ENCODE data around the gene CNTN5. TPM values are rescaled to one million over a fixed set of nuclear protein-coding genes. Genes with fewer than 3 reads are reported as not detected.
A peak's percentile ranks its signal among the peaks of the same experiment; 100 is the strongest.

The CNTN5 gene
- total RNA-seq, 1 donor from 2014 or later = 0.36 TPM

DNA sequence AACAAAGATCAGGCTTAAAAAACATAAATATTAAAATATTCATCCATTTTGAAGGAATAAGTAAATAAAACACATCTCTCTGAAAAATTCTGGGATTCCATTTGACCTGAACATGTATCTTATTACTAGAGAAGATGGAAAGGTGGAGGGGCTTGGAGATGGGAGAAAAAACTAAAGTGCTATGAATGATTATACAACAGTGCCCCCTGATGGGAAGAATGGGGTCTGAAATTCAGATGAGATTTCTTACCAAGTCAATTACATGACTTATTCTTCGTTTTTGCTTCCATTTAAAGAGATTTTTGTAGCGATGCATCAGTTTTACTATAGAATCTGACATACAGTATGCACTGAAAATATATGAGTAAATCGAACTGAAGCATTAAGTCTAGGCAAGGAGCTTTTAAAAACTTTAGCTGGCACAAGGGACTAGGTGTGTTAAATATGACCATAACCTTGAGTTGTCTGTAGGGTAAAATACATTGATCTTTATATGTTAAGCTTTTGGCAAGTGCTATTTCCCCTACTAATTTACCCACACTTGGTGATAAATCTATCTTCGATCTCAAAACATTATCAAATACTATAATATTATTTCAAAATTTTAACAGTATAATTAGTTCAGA lies 718.8 kb downstream of the CNTN5 start:
- no peaks in the 10 kb centered on the region for H3K4me1 ChIP-seq
- no peak overlapping the region for H3K27ac ChIP-seq (replicated peaks)
- H3K9me3 ChIP-seq (replicated peaks) = no peaks in the 10 kb centered on the region
- H3K27me3 ChIP-seq (ENCODE audit: low read depth) = no peaks in the 10 kb centered on the region
- no peak overlapping the region for H3K4me3 ChIP-seq
- no peak for DNase-seq
- TF ChIP-seq, protein P1, sequence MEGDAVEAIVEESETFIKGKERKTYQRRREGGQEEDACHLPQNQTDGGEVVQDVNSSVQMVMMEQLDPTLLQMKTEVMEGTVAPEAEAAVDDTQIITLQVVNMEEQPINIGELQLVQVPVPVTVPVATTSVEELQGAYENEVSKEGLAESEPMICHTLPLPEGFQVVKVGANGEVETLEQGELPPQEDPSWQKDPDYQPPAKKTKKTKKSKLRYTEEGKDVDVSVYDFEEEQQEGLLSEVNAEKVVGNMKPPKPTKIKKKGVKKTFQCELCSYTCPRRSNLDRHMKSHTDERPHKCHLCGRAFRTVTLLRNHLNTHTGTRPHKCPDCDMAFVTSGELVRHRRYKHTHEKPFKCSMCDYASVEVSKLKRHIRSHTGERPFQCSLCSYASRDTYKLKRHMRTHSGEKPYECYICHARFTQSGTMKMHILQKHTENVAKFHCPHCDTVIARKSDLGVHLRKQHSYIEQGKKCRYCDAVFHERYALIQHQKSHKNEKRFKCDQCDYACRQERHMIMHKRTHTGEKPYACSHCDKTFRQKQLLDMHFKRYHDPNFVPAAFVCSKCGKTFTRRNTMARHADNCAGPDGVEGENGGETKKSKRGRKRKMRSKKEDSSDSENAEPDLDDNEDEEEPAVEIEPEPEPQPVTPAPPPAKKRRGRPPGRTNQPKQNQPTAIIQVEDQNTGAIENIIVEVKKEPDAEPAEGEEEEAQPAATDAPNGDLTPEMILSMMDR (IDR thresholded peaks at IDR 0.05; ENCODE audit: borderline replicate concordance) = peak; percentile 67
- intact Hi-C loops (cut with micrococcal nuclease) = no loop called here
- H3K36me3 ChIP-seq = no peaks in the 10 kb centered on the region

DNA sequence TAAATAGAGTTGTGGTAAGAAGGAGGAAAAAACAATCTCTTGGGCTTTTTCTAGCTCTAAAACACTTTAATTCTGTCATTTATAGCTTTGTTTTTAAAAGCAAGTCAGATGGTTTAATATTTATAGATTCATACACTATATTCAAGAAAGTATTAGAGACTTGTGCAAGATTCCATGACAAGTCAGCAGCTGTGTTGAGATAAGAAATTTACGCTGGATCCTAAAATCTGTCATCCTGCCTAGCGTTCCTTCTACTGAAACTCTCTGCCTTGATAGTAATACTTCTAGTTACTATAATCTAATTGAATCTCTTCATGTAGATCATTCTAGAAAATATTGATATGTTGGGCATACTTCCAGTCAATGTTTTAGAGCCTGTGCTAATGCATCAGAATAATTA lies 721.8 kb downstream of the CNTN5 start:
- Histone ChIP-seq H3K4me1 (no peaks in the 10 kb centered on the region), H3K9me3 (replicated peaks) (no peaks in the 10 kb centered on the region)
- TF ChIP-seq, protein P1 (IDR thresholded peaks at IDR 0.05; ENCODE audit: borderline replicate concordance) = no peak

DNA sequence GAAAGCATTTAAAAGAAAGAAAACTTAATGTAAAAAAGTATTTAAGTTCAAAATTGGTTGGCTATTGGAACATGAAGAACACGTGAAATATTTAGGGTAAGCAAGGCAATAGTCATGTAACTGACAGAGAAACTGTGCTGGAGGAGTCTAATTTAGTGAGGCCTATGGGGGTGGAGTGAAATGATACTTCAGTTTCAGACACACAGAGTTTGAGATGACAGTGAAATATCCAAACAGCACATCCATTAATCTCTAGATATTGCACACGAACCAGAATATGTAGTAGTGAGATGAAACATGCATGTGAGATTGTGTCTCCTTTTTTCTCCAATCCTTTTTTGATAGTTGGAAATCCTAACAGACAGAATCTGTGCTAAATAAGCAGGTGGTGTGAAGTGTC lies 739.0 kb downstream of the CNTN5 start:
- Histone ChIP-seq H3K36me3 (no peaks in the 10 kb centered on the region), H3K4me1 (no peaks in the 10 kb centered on the region), H3K27ac (replicated peaks) (no peak overlapping the region), H3K4me3 (no peak overlapping the region), H3K9me3 (replicated peaks) (no peaks in the 10 kb centered on the region), H3K27me3 (ENCODE audit: low read depth) (no peaks in the 10 kb centered on the region)
- intact Hi-C loops (cut with micrococcal nuclease) = no loop called here
- TF ChIP-seq, protein P1 (IDR thresholded peaks at IDR 0.05; ENCODE audit: borderline replicate concordance) = no peak
- DNase-seq = no peak

More for the DNA sequence above, 721.8 kb downstream of the CNTN5 start:
- intact Hi-C loops (cut with micrococcal nuclease) = no loop called here
- no peaks in the 10 kb centered on the region for H3K36me3 ChIP-seq
- no peak for DNase-seq
- no peaks in the 10 kb centered on the region for H3K27me3 ChIP-seq (ENCODE audit: low read depth)
- H3K27ac ChIP-seq (replicated peaks) = no peak overlapping the region
- H3K4me3 ChIP-seq = no peak overlapping the region

GRCh38 chr11:99766811-99767210 lies 746.1 kb downstream of the CNTN5 start:
- H3K4me3 ChIP-seq = no peak overlapping the region
- DNase-seq = no peak
- peaks cover 5% of the 10 kb centered on the region for H3K9me3 ChIP-seq (replicated peaks)
- H3K27me3 ChIP-seq (ENCODE audit: low read depth) = no peaks in the 10 kb centered on the region
- TF ChIP-seq, protein P1 (IDR thresholded peaks at IDR 0.05; ENCODE audit: borderline replicate concordance) = no peak
- intact Hi-C loops (cut with micrococcal nuclease) = no loop called here
- no peaks in the 10 kb centered on the region for H3K4me1 ChIP-seq
- H3K36me3 ChIP-seq = no peaks in the 10 kb centered on the region
- H3K27ac ChIP-seq (replicated peaks) = no peak overlapping the region

- no peaks in the 10 kb centered on the region for H3K36me3 ChIP-seq
- intact Hi-C loops (cut with micrococcal nuclease) = no loop called here
- no peaks in the 10 kb centered on the region for H3K4me1 ChIP-seq
- no peak overlapping the region for H3K4me3 ChIP-seq
- H3K27ac ChIP-seq (replicated peaks) = no peak overlapping the region
- TF ChIP-seq, protein P1 (IDR thresholded peaks at IDR 0.05; ENCODE audit: borderline replicate concordance) = no peak
- DNase-seq = no peak
- no peaks in the 10 kb centered on the region for H3K27me3 ChIP-seq (ENCODE audit: low read depth)
- peaks cover 5% of the 10 kb centered on the region for H3K9me3 ChIP-seq (replicated peaks)
Measured at GRCh38 chr11:99773646-99774045, 752.9 kb downstream of the CNTN5 start.
